ENCODE data around the gene PHEX. TPM values are rescaled to one million over a fixed set of nuclear protein-coding genes. Genes with fewer than 3 reads are reported as not detected.

PHEX gene
- polyA plus RNA-seq, 3 donors: 0.03 TPM; not detected in 2

DNA sequence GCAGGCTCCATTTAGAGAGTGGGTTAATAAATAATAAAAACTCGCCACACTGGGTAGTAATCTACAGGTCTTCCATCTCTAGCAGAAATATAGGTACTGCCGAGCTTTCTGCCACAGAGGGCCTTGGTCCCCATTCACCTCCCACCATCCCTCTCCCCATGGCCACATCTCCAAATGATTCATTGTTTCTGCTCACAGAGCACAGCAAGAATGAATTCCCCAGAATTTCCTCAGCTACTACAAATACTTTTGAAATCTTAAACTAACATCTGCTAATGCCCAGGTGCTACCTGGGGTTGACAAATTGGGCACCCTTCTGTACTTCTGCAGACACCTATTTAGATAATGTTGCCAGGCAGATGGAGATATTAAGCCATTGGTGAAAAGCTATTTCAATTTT lies 5.1 kb downstream of the PHEX start:
- peaks cover 0 to 3% (median 0%) of the 10 kb centered on the region in 7 donors for H3K9me3 Mint-ChIP-seq
- Histone ChIP-seq H3K4me3 (replicated peaks in 1 of 3; ENCODE audit: low read depth in 2 of 3, low read length in 3 of 3) (no peak overlapping the region), H3K79me2 (ENCODE audit: insufficient read depth, low read length) (no peaks in the 10 kb centered on the region), H3K4me1 (ENCODE audit: control insufficient read depth in 1 of 2, insufficient read depth in 2 of 2, low read length in 2 of 2) (no peaks in the 10 kb centered on the region), H3K27ac (ENCODE audit: low read depth in 1 of 2, low read length in 2 of 2) (no peak overlapping the region), H3K4me2 (replicated peaks; ENCODE audit: extremely low read depth, low read length, poor library complexity, severe bottlenecking) (no peak overlapping the region), H2AFZ (ENCODE audit: insufficient read depth, low read depth, low read length, poor library complexity, severe bottlenecking) (no peak overlapping the region), H3K9ac (ENCODE audit: insufficient read depth, low read length, poor library complexity, severe bottlenecking) (no peak overlapping the region), H3K9me3 (replicated peaks in 1 of 2; ENCODE audit: control insufficient read depth in 1 of 2, insufficient read depth in 1 of 2, low read length in 2 of 2) (no peaks in the 10 kb centered on the region), H4K20me1 (ENCODE audit: insufficient read depth, low read length) (no peaks in the 10 kb centered on the region), H3K27me3 (ENCODE audit: control insufficient read depth in 2 of 2, insufficient read depth in 2 of 2, low read length in 2 of 2) (no peaks in the 10 kb centered on the region), H3K36me3 (replicated peaks in 1 of 2; ENCODE audit: control insufficient read depth in 1 of 2, insufficient read depth in 2 of 2, low read length in 2 of 2) (no peaks in the 10 kb centered on the region)
- TF ChIP-seq, protein P1, sequence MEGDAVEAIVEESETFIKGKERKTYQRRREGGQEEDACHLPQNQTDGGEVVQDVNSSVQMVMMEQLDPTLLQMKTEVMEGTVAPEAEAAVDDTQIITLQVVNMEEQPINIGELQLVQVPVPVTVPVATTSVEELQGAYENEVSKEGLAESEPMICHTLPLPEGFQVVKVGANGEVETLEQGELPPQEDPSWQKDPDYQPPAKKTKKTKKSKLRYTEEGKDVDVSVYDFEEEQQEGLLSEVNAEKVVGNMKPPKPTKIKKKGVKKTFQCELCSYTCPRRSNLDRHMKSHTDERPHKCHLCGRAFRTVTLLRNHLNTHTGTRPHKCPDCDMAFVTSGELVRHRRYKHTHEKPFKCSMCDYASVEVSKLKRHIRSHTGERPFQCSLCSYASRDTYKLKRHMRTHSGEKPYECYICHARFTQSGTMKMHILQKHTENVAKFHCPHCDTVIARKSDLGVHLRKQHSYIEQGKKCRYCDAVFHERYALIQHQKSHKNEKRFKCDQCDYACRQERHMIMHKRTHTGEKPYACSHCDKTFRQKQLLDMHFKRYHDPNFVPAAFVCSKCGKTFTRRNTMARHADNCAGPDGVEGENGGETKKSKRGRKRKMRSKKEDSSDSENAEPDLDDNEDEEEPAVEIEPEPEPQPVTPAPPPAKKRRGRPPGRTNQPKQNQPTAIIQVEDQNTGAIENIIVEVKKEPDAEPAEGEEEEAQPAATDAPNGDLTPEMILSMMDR (IDR thresholded peaks at IDR 0.05): no peak
- no peak overlapping the region for H3K4me3 Mint-ChIP-seq
- intact Hi-C loops (cut with micrococcal nuclease): no loop called here
- H3K4me1 Mint-ChIP-seq: peaks cover 5% of the 10 kb centered on the region
- no peak for DNase-seq
- 80% methylated on average over 1 of the region's 2 CpGs for WGBS (ENCODE audit: insufficient coverage)
- no peak overlapping the region for H3K27ac Mint-ChIP-seq
- H3K27me3 Mint-ChIP-seq (ENCODE audit: low read depth in 3 of 3): peaks cover 1 to 7% (median 3%) of the 10 kb centered on the region in 3 donors
- no peaks in the 10 kb centered on the region for H3K36me3 Mint-ChIP-seq

DNA sequence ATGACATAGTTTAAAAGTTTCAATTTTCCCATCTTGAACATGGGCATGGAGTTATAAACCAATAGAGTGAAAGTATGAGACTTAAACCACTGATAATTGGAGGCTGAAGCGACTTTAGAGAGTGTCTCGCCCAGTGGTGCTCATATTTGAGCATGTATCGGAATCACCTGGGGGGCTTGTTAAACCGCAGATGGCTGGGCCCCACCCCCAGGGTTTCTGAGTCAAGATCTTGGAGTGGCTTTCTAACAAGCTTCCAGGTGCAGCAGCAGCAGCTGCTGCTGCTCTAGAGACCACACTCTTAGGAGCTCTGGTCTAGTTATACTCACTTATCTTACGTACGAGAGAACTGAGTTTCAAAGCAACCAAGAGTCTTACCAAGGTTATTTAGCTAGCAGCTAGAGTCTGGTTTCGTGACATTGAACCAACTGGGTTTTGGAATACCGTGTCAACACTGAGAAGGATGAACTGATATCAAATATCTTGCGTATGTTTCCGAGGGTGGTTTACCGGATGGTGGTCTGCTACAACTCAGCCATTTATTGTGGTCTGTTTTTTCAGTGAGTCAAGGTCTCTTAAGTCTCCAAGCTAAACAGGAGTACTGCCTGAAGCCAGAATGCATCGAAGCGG lies 5.9 kb downstream of the PHEX start:
- Histone ChIP-seq H3K4me2 (replicated peaks; ENCODE audit: extremely low read depth, low read length, poor library complexity, severe bottlenecking) (no peak overlapping the region), H3K79me2 (ENCODE audit: insufficient read depth, low read length) (no peaks in the 10 kb centered on the region), H3K9ac (ENCODE audit: insufficient read depth, low read length, poor library complexity, severe bottlenecking) (no peak overlapping the region), H4K20me1 (ENCODE audit: insufficient read depth, low read length) (no peaks in the 10 kb centered on the region), H3K4me3 (replicated peaks in 1 of 3; ENCODE audit: low read depth in 2 of 3, low read length in 3 of 3) (no peak overlapping the region), H3K36me3 (replicated peaks in 1 of 2; ENCODE audit: control insufficient read depth in 1 of 2, insufficient read depth in 2 of 2, low read length in 2 of 2) (no peaks in the 10 kb centered on the region), H3K4me1 (ENCODE audit: control insufficient read depth in 1 of 2, insufficient read depth in 2 of 2, low read length in 2 of 2) (no peaks in the 10 kb centered on the region), H2AFZ (ENCODE audit: insufficient read depth, low read depth, low read length, poor library complexity, severe bottlenecking) (no peak overlapping the region), H3K27ac (ENCODE audit: low read depth in 1 of 2, low read length in 2 of 2) (no peak overlapping the region), H3K9me3 (replicated peaks in 1 of 2; ENCODE audit: control insufficient read depth in 1 of 2, insufficient read depth in 1 of 2, low read length in 2 of 2) (no peaks in the 10 kb centered on the region), H3K27me3 (ENCODE audit: control insufficient read depth in 2 of 2, insufficient read depth in 2 of 2, low read length in 2 of 2) (no peaks in the 10 kb centered on the region)
- Mint-ChIP-seq H3K27me3 (ENCODE audit: low read depth in 3 of 3) (peaks cover 1 to 10% (median 3%) of the 10 kb centered on the region in 3 donors), H3K27ac (no peak overlapping the region), H3K4me3 (no peak overlapping the region), H3K9me3 (peaks cover 0 to 3% (median 0%) of the 10 kb centered on the region in 7 donors), H3K36me3 (no peaks in the 10 kb centered on the region), H3K4me1 (peaks cover 4% of the 10 kb centered on the region)
- no peak for DNase-seq
- 97% methylated on average over 7 of the region's 13 CpGs for WGBS (ENCODE audit: insufficient coverage)
- intact Hi-C loops (cut with micrococcal nuclease): no loop called here
- TF ChIP-seq, protein P1 (IDR thresholded peaks at IDR 0.05): no peak
